MCF 10A (cell line): ENCODE data around the gene PTGFR. TPM values are rescaled to one million over a fixed set of nuclear protein-coding genes. Genes with fewer than 3 reads are reported as not detected.
A peak's percentile ranks its signal among the peaks of the same experiment; 100 is the strongest.

Experiments used
- BruUV-seq: library from RNA; stranded (reverse); fragments of 400-500 nt; replicated peaks from 2 replicates; lab custom pipeline; 2021; lab: Mats Ljungman, UMichigan
- CTCF ChIA-PET: fragments of 300-600 bp; sonication (Branson Sonifier 250); formaldehyde crosslinking; extraction: SDS; loops from one replicate; lab custom pipeline; 2021; ENCODE audit warnings: antibody characterized with exemption, inconsistent platforms; lab: Yijun Ruan, JAX
- POLR2A ChIA-PET: fragments of 300-600, 350-650 bp; sonication (Branson Sonifier 250); formaldehyde crosslinking; extraction: SDS; loops from one replicate; lab custom pipeline; 2020; ENCODE audit warnings: antibody characterized with exemption, inconsistent platforms; lab: Yijun Ruan, JAX
- DNase-seq: peaks from one replicate; pipeline ENCODE4 v3.0.0-alpha.2; 2018; ENCODE audit not compliant: unreplicated experiment
- H3K27ac Mint-ChIP-seq: one replicate; pipeline ENCODE4 v1.8.0; 2022; ENCODE audit warnings: mild to moderate bottlenecking, low read depth, mixed read lengths; ENCODE audit not compliant: unreplicated experiment
- H3K27me3 Mint-ChIP-seq: one replicate; pipeline ENCODE4 v1.8.0; 2022; ENCODE audit warnings: mixed read lengths; ENCODE audit not compliant: insufficient read depth, unreplicated experiment
- H3K36me3 Mint-ChIP-seq: one replicate; pipeline ENCODE4 v1.8.0; 2022; ENCODE audit warnings: mild to moderate bottlenecking, moderate library complexity, mixed read lengths; ENCODE audit not compliant: insufficient read depth, unreplicated experiment
- H3K4me1 Mint-ChIP-seq: one replicate; pipeline ENCODE4 v1.8.0; 2022; ENCODE audit warnings: mixed read lengths; ENCODE audit not compliant: insufficient read depth, unreplicated experiment
- H3K4me3 Mint-ChIP-seq: one replicate; pipeline ENCODE4 v1.8.0; 2022; ENCODE audit warnings: mild to moderate bottlenecking, moderate library complexity, mixed read lengths; ENCODE audit not compliant: unreplicated experiment
- H3K9me3 Mint-ChIP-seq: one replicate; pipeline ENCODE4 v1.8.0; 2022; ENCODE audit warnings: mixed read lengths; ENCODE audit not compliant: unreplicated experiment
- CTCF ChIP-seq: fragments of 200-600 bp; IDR thresholded peaks from one replicate; pipeline ENCODE4 v1.8.0; 2022; ENCODE audit warnings: antibody characterized with exemption, mild to moderate bottlenecking; ENCODE audit not compliant: unreplicated experiment
- intact Hi-C: fragments of 100-400 bp; cut with micrococcal nuclease; formaldehyde crosslinking; loops from 2 replicates; pipeline ENCODE4 v1.14.1; 2022
- total RNA-seq: library from RNA; stranded (reverse); gene quantifications from 2 replicates; pipeline ENCODE4 v1.2.3, GENCODE V29; 2022

PTGFR gene
- total RNA-seq, 1 experiment from 2014 or later: 2.5 TPM

- no peak for TF ChIP-seq CTCF
- no peak for DNase-seq
- no peaks in the 10 kb centered on the region for H3K9me3 Mint-ChIP-seq
- H3K4me3 Mint-ChIP-seq: no peak overlapping the region
- H3K36me3 Mint-ChIP-seq: peaks cover 6% of the 10 kb centered on the region
- H3K27ac Mint-ChIP-seq: no peak overlapping the region
- no TSS peak for BruUV-seq
- ChIA-PET CTCF (interaction anchor here (0.7 to 1.2 kb wide), 2 partner anchors 118 to 390 kb away, joined by 3 read pairs; no protein-coding TSS in a partner anchor), POLR2A (interaction anchor here (0.9 kb wide), 1 partner anchor 48 kb away, joined by 3 read pairs; no protein-coding TSS in a partner anchor)
- intact Hi-C loops: no loop called here
- no peaks in the 10 kb centered on the region for H3K27me3 Mint-ChIP-seq
- peaks cover 9% of the 10 kb centered on the region for H3K4me1 Mint-ChIP-seq
These were observed 45.7 kb downstream of the PTGFR start for GRCh38 chr1:78536427-78536826.

GRCh38 chr1:78540048-78540447 lies 49.3 kb downstream of the PTGFR start:
- no peak for TF ChIP-seq CTCF
- H3K27ac Mint-ChIP-seq: no peak overlapping the region
- peaks cover 10% of the 10 kb centered on the region for H3K4me1 Mint-ChIP-seq
- intact Hi-C loops: no loop called here
- POLR2A ChIA-PET: no interaction called here
- no TSS peak for BruUV-seq
- peaks cover 8% of the 10 kb centered on the region for H3K9me3 Mint-ChIP-seq
- no peak overlapping the region for H3K4me3 Mint-ChIP-seq
- DNase-seq: no peak
- no peaks in the 10 kb centered on the region for H3K27me3 Mint-ChIP-seq
- H3K36me3 Mint-ChIP-seq: peaks cover 15% of the 10 kb centered on the region
- CTCF ChIA-PET: interaction anchor here (0.6 kb wide), 2 partner anchors 20 to 464 kb away, joined by 3 to 4 read pairs; no protein-coding TSS in a partner anchor

GRCh38 chr1:78541479-78541878 lies 50.7 kb downstream of the PTGFR start:
- peaks cover 15% of the 10 kb centered on the region for H3K36me3 Mint-ChIP-seq
- TF ChIP-seq CTCF: no peak
- no TSS peak for BruUV-seq
- no peak for DNase-seq
- peaks cover 8% of the 10 kb centered on the region for H3K9me3 Mint-ChIP-seq
- ChIA-PET CTCF (no interaction called here), POLR2A (interaction anchor here (0.7 kb wide), 1 partner anchor 10 kb away, joined by 3 read pairs; no protein-coding TSS in a partner anchor)
- no peak overlapping the region for H3K4me3 Mint-ChIP-seq
- intact Hi-C loops: no loop called here
- peaks cover 8% of the 10 kb centered on the region for H3K4me1 Mint-ChIP-seq
- no peaks in the 10 kb centered on the region for H3K27me3 Mint-ChIP-seq
- no peak overlapping the region for H3K27ac Mint-ChIP-seq

GRCh38 chr1:78543941-78544643 lies 53.3 kb downstream of the PTGFR start:
- peak; percentile 34 for DNase-seq
- no peak for TF ChIP-seq CTCF
- ChIA-PET CTCF (interaction anchor here (0.6 to 1.0 kb wide), 4 partner anchors 9 to 888 kb away, joined by 3 read pairs; no protein-coding TSS in a partner anchor), POLR2A (no interaction called here)
- intact Hi-C loops: no loop called here
- Mint-ChIP-seq H3K9me3 (peaks cover 8% of the 10 kb centered on the region), H3K27ac (peak overlapping the region; percentile 68), H3K4me3 (no peak overlapping the region), H3K4me1 (peaks cover 8% of the 10 kb centered on the region), H3K36me3 (peaks cover 10% of the 10 kb centered on the region), H3K27me3 (no peaks in the 10 kb centered on the region)
- no TSS peak for BruUV-seq
